H9 (cell line): ENCODE results near the gene VSTM4. TPM values are rescaled to one million over a fixed set of nuclear protein-coding genes. Genes with fewer than 3 reads are reported as not detected.

Experiments
- DNase-seq: peaks from one replicate; pipeline ENCODE4 v3.0.0-alpha.2; 2017
- H2AFZ ChIP-seq: one replicate; pipeline ENCODE4 v1.6.1; 2013; ENCODE audit warnings: mild to moderate bottlenecking, low read length, control low read depth, moderate library complexity
- H2AK5ac ChIP-seq: 2 replicates; pipeline ENCODE4 v1.6.1; 2013; ENCODE audit warnings: low read length, control low read depth, mixed read lengths; ENCODE audit not compliant: insufficient read length
- H2BK120ac ChIP-seq: one replicate; pipeline ENCODE4 v1.6.1; 2013; ENCODE audit warnings: low read depth, mild to moderate bottlenecking, low read length, control low read depth, inconsistent platforms; ENCODE audit not compliant: poor library complexity, severe bottlenecking
- H2BK12ac ChIP-seq: 2 replicates; pipeline ENCODE4 v1.6.1; 2013; ENCODE audit warnings: low read length, control low read depth, mixed read lengths, low read depth; ENCODE audit not compliant: insufficient read length
- H2BK15ac ChIP-seq: 2 replicates; pipeline ENCODE4 v1.6.1; 2013; ENCODE audit warnings: low read depth, low read length, control low read depth
- H2BK20ac ChIP-seq: one replicate; pipeline ENCODE4 v1.6.1; 2013; ENCODE audit warnings: low read depth, mild to moderate bottlenecking, low read length, control low read depth, inconsistent platforms; ENCODE audit not compliant: poor library complexity, severe bottlenecking
- H2BK5ac ChIP-seq: 2 replicates; pipeline ENCODE4 v1.6.1; 2013; ENCODE audit warnings: low read length, control low read depth, mixed read lengths; ENCODE audit not compliant: insufficient read length
- H3K14ac ChIP-seq: 2 replicates; pipeline ENCODE4 v1.6.1; 2013; ENCODE audit warnings: low read length, control low read depth; ENCODE audit not compliant: insufficient read depth
- H3K18ac ChIP-seq: 2 replicates; pipeline ENCODE4 v1.6.1; 2013; ENCODE audit warnings: low read depth, mild to moderate bottlenecking, mixed read lengths, low read length, control low read depth; ENCODE audit not compliant: insufficient read length
- H3K23ac ChIP-seq: 2 replicates; pipeline ENCODE4 v1.6.1; 2013; ENCODE audit warnings: low read length, control low read depth, mixed read lengths, low read depth; ENCODE audit not compliant: insufficient read length
- H3K23me2 ChIP-seq: 2 replicates; pipeline ENCODE4 v1.6.1; 2013; ENCODE audit warnings: low read depth, mild to moderate bottlenecking, mixed read lengths, low read length, control low read depth; ENCODE audit not compliant: insufficient read length, poor library complexity, severe bottlenecking
- H3K27ac ChIP-seq: 2 replicates; pipeline ENCODE4 v1.5.1; 2013; ENCODE audit warnings: low read length, control low read depth, mixed read lengths, low read depth; ENCODE audit not compliant: insufficient read length
- H3K27me3 ChIP-seq: 2 replicates; pipeline ENCODE4 v1.6.1; 2013; ENCODE audit warnings: low read length, control low read depth, inconsistent platforms; ENCODE audit not compliant: insufficient read depth
- H3K4ac ChIP-seq: 2 replicates; pipeline ENCODE4 v1.6.1; 2013; ENCODE audit warnings: low read depth, mild to moderate bottlenecking, control low read depth, inconsistent platforms, low read length, moderate library complexity
- H3K4me1 ChIP-seq: 2 replicates; pipeline ENCODE4 v1.6.1; 2013; ENCODE audit warnings: low read length, control low read depth, inconsistent platforms; ENCODE audit not compliant: insufficient read depth
- H3K4me2 ChIP-seq: 2 replicates; pipeline ENCODE4 v1.6.1; 2013; ENCODE audit warnings: low read length, control low read depth, mixed read lengths; ENCODE audit not compliant: insufficient read length, insufficient read depth
- H3K56ac ChIP-seq: 2 replicates; pipeline ENCODE4 v1.6.1; 2013; ENCODE audit warnings: low read depth, mild to moderate bottlenecking, mixed read lengths, low read length, control low read depth; ENCODE audit not compliant: insufficient read length
- H3K79me1 ChIP-seq: 2 replicates; pipeline ENCODE4 v1.6.1; 2013; ENCODE audit warnings: low read depth, mild to moderate bottlenecking, moderate library complexity, low read length, control low read depth, inconsistent platforms; ENCODE audit not compliant: insufficient read depth, poor library complexity, severe bottlenecking
- H3K79me2 ChIP-seq: 2 replicates; pipeline ENCODE4 v1.6.1; 2013; ENCODE audit warnings: low read length, control low read depth, inconsistent platforms; ENCODE audit not compliant: insufficient read depth
- H3K9ac ChIP-seq: 2 replicates; pipeline ENCODE4 v1.6.1; 2013; ENCODE audit warnings: low read length, control low read depth, mixed read lengths; ENCODE audit not compliant: insufficient read length; ENCODE audit errors: extremely low read depth
- H3K9me3 ChIP-seq: one replicate; pipeline ENCODE4 v1.6.1; 2013; ENCODE audit warnings: low read depth, low read length, inconsistent platforms; ENCODE audit not compliant: control insufficient read depth
- H3T11ph ChIP-seq: one replicate; pipeline ENCODE4 v1.6.1; 2013; ENCODE audit warnings: mild to moderate bottlenecking, low read length, control low read depth, inconsistent platforms
- H4K20me1 ChIP-seq: one replicate; pipeline ENCODE4 v1.6.1; 2013; ENCODE audit not compliant: control insufficient read depth, insufficient read length, insufficient read depth
- H4K5ac ChIP-seq: 2 replicates; pipeline ENCODE4 v1.6.1; 2013; ENCODE audit warnings: low read depth, mild to moderate bottlenecking, mixed read lengths, low read length, control low read depth; ENCODE audit not compliant: insufficient read length
- H4K8ac ChIP-seq: replicated peaks from 2 replicates; pipeline ENCODE4 v1.6.1; 2013; ENCODE audit warnings: low read length, control low read depth, mixed read lengths, low read depth; ENCODE audit not compliant: insufficient read length
- H4K91ac ChIP-seq: 2 replicates; pipeline ENCODE4 v1.6.1; 2013; ENCODE audit warnings: low read depth, mild to moderate bottlenecking, moderate library complexity, mixed read lengths, low read length, control low read depth; ENCODE audit not compliant: insufficient read length
- H3K27ac Mint-ChIP-seq, 3 experiments: 2 replicates in 2 of 3; 3 replicates in 1 of 3; pipeline ENCODE4 v1.8.0; 2020 to 2021; ENCODE audit warnings: mixed read lengths in 3 of 3, mild to moderate bottlenecking in 1 of 3, moderate library complexity in 1 of 3
- H3K27me3 Mint-ChIP-seq: 2 replicates; pipeline ENCODE4 v1.8.0; 2021; ENCODE audit warnings: low read depth, mild to moderate bottlenecking, moderate library complexity, mixed read lengths
- H3K36me3 Mint-ChIP-seq, 3 experiments: 2 replicates in 2 of 3; 3 replicates in 1 of 3; pipeline ENCODE4 v1.8.0; 2020 to 2021; ENCODE audit warnings: low read depth in 3 of 3, mixed read lengths in 3 of 3; ENCODE audit not compliant: insufficient read depth in 1 of 3
- H3K4me1 Mint-ChIP-seq, 2 experiments: 2 replicates each; pipeline ENCODE4 v1.8.0; 2020; ENCODE audit warnings: mixed read lengths in 2 of 2
- H3K4me3 Mint-ChIP-seq, 2 experiments: 2 replicates in 1 of 2; 3 replicates in 1 of 2; pipeline ENCODE4 v1.8.0; 2020 to 2021; ENCODE audit warnings: mild to moderate bottlenecking in 2 of 2, mixed read lengths in 2 of 2, moderate library complexity in 1 of 2
- H3K9me3 Mint-ChIP-seq, 2 experiments: 2 replicates in 1 of 2; 3 replicates in 1 of 2; pipeline ENCODE4 v1.8.0; 2020; ENCODE audit warnings: mild to moderate bottlenecking in 2 of 2, mixed read lengths in 2 of 2, moderate library complexity in 1 of 2
- WGBS: extraction: QIAGEN DNeasy Blood & Tissue Kit; methylation state at CpG from one replicate; pipeline ENCODE4 v1.1.7; 2013; ENCODE audit warnings: missing lambda C conversion rate, low lambda C conversion rate, mixed read lengths; ENCODE audit not compliant: insufficient read length; ENCODE audit errors: extremely low coverage; 5-methylcytosine and 5-hydroxymethylcytosine counted together
- total RNA-seq: library from RNA; stranded (reverse); gene quantifications from 2 replicates; pipeline ENCODE4 v1.2.1, GENCODE V29; 2021
- TF ChIP-seq, protein P1 (sequence below): fragments of 200-600 bp; sonication (generic); conservative IDR thresholded peaks from 3 replicates; pipeline ENCODE4 v1.8.0; 2021; ENCODE audit warnings: antibody characterized with exemption, mild to moderate bottlenecking

VSTM4 gene
- total RNA-seq, 1 experiment from 2014 or later: 0.44 TPM

DNA sequence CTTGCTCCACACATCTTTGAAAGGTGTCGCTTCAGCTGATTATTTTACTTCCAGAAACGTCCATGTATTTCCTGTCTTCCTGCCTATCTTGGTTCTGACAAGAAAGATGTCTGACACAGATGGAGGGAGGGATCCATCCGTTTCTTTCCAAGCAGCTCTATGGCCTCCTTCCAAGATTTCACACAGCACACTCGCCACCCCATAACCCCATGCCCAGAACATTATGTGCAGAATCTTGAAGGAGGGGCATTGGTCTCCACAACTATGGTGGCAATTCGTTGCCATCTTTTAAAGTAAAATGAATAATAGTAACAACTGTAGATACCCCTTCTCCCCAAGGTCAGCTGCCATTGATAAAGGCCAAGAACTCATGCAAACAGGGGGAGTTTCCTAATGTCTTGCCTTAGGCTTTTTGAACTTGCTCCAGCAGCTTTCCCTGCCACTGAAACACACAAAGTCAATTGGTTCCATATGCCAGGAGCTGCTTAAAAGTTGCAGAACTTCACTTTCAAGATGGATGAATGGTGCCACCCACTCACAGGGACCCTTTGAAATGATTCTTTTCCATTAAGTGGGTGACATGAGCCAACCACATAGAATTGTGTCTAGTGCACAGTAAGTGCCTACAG, 60.0 kb downstream of the VSTM4 start:
- Histone ChIP-seq H2BK120ac (no peak overlapping the region), H2BK5ac (no peak overlapping the region), H4K8ac (no peak overlapping the region), H2BK12ac (no peak overlapping the region), H3K18ac (no peak overlapping the region), H3K23me2 (no peaks in the 10 kb centered on the region), H3K79me2 (no peaks in the 10 kb centered on the region), H3K4me2 (no peak overlapping the region), H4K5ac (no peak overlapping the region), H3K9ac (no peak overlapping the region), H3K23ac (no peak overlapping the region), H3K27me3 (no peaks in the 10 kb centered on the region), H2AFZ (no peak overlapping the region), H3K4me1 (no peaks in the 10 kb centered on the region), H3T11ph (no peak overlapping the region), H4K20me1 (no peaks in the 10 kb centered on the region), H2BK15ac (no peak overlapping the region), H3K4ac (no peak overlapping the region), H3K79me1 (no peaks in the 10 kb centered on the region), H2AK5ac (no peak overlapping the region), H3K9me3 (no peaks in the 10 kb centered on the region), H4K91ac (no peak overlapping the region), H3K56ac (no peak overlapping the region), H3K27ac (no peak overlapping the region), H2BK20ac (no peak overlapping the region), H3K14ac (no peak overlapping the region)
- DNase-seq: no peak
- no peak overlapping the region for H3K4me3 Mint-ChIP-seq
- H3K4me1 Mint-ChIP-seq: no peaks in the 10 kb centered on the region
- no peaks in the 10 kb centered on the region; the same call in none of the 2 replicates for H3K27me3 Mint-ChIP-seq
- peaks cover 0 to 7% of the 10 kb centered on the region in 2 experiments; a peak in 3 of 5 replicates for H3K9me3 Mint-ChIP-seq
- no peak overlapping the region for H3K27ac Mint-ChIP-seq
- TF ChIP-seq, protein P1, sequence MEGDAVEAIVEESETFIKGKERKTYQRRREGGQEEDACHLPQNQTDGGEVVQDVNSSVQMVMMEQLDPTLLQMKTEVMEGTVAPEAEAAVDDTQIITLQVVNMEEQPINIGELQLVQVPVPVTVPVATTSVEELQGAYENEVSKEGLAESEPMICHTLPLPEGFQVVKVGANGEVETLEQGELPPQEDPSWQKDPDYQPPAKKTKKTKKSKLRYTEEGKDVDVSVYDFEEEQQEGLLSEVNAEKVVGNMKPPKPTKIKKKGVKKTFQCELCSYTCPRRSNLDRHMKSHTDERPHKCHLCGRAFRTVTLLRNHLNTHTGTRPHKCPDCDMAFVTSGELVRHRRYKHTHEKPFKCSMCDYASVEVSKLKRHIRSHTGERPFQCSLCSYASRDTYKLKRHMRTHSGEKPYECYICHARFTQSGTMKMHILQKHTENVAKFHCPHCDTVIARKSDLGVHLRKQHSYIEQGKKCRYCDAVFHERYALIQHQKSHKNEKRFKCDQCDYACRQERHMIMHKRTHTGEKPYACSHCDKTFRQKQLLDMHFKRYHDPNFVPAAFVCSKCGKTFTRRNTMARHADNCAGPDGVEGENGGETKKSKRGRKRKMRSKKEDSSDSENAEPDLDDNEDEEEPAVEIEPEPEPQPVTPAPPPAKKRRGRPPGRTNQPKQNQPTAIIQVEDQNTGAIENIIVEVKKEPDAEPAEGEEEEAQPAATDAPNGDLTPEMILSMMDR: no peak
- no peaks in the 10 kb centered on the region for H3K36me3 Mint-ChIP-seq
- WGBS: no CpG with 5 or more reads among the region's 5 CpGs
